A673 (cell line): ENCODE results near the gene LCE1C. TPM values are rescaled to one million over a fixed set of nuclear protein-coding genes. Genes with fewer than 3 reads are reported as not detected.

Source experiments
- BruUV-seq: library from RNA; stranded (reverse); fragments of 400-500 nt; replicated peaks from 2 replicates; lab custom pipeline; 2021; lab: Mats Ljungman, UMichigan
- CTCF ChIA-PET: fragments of 300-600 bp; sonication (Branson Sonifier 250); formaldehyde crosslinking; loops from one replicate; lab custom pipeline; 2022; ENCODE audit warnings: antibody characterized with exemption; lab: Charles Lee
- POLR2A ChIA-PET: fragments of 300-600 bp; sonication (Branson Sonifier 250); formaldehyde crosslinking; loops from one replicate; lab custom pipeline; 2022; ENCODE audit warnings: antibody characterized with exemption; ENCODE audit not compliant: low non-redundant PET; lab: Charles Lee
- DNase-seq: peaks from one replicate; pipeline ENCODE4 v3.0.0-alpha.2; 2015; ENCODE audit warnings: low spot score
- H3K27ac ChIP-seq: fragments of 200-600 bp; sonication (generic); 2 replicates; pipeline ENCODE4 v1.5.1; 2016; ENCODE audit warnings: mixed run types, low read depth, mild to moderate bottlenecking, mixed read lengths, antibody characterized with exemption, low read length; ENCODE audit not compliant: poor library complexity, severe bottlenecking
- H3K27me3 ChIP-seq: fragments of 200-600 bp; sonication (generic); replicated peaks from 2 replicates; pipeline ENCODE4 v1.6.1; 2017; ENCODE audit warnings: mixed run types, low read depth, mild to moderate bottlenecking, mixed read lengths, antibody characterized with exemption, low read length; ENCODE audit not compliant: insufficient read depth, poor library complexity
- H3K36me3 ChIP-seq: fragments of 200-600 bp; sonication (generic); 2 replicates; pipeline ENCODE4 v1.6.1; 2016; ENCODE audit warnings: mixed run types, mild to moderate bottlenecking, mixed read lengths, antibody characterized with exemption, low read length; ENCODE audit not compliant: insufficient read depth, poor library complexity, severe bottlenecking
- H3K4me1 ChIP-seq: fragments of 200-600 bp; sonication (generic); 2 replicates; pipeline ENCODE4 v1.6.1; 2017; ENCODE audit warnings: mixed run types, mild to moderate bottlenecking, mixed read lengths, antibody characterized with exemption, low read length; ENCODE audit not compliant: insufficient read depth, poor library complexity, severe bottlenecking
- H3K4me3 ChIP-seq: fragments of 200-600 bp; sonication (generic); 2 replicates; pipeline ENCODE4 v1.5.1; 2016; ENCODE audit warnings: low read depth, mixed run types, mild to moderate bottlenecking, mixed read lengths, low read length; ENCODE audit not compliant: poor library complexity, severe bottlenecking
- H3K9me3 ChIP-seq: fragments of 200-600 bp; sonication (generic); 2 replicates; pipeline ENCODE4 v1.6.1; 2016; ENCODE audit warnings: mixed run types, low read depth, mild to moderate bottlenecking, mixed read lengths, antibody characterized with exemption, low read length; ENCODE audit not compliant: poor library complexity, severe bottlenecking
- EZH2 ChIP-seq: fragments of 200-600 bp; sonication (generic); IDR thresholded peaks from 2 replicates; pipeline ENCODE4 v1.6.1; 2017; ENCODE audit warnings: borderline replicate concordance, low read depth, mild to moderate bottlenecking, mixed read lengths, antibody characterized with exemption, low read length; ENCODE audit not compliant: poor library complexity, severe bottlenecking
- intact Hi-C: fragments of 100-400 bp; cut with micrococcal nuclease; formaldehyde crosslinking; loops from one replicate; pipeline ENCODE4 v1.10.0; 2022; ENCODE audit not compliant: unreplicated experiment
- total RNA-seq: library from RNA; stranded (reverse); gene quantifications from 2 replicates; pipeline ENCODE4 v1.2.3, GENCODE V29; 2021
- TF ChIP-seq, protein P1 (sequence below): fragments of 300-800, 200-600 bp; sonication (generic); conservative IDR thresholded peaks from 2 replicates; pipeline ENCODE4 v1.5.1; 2017; ENCODE audit warnings: low read depth, mild to moderate bottlenecking, antibody characterized with exemption, low read length, moderate library complexity, mixed read lengths

The LCE1C gene
- total RNA-seq, 1 experiment from 2014 or later, result not detected

DNA sequence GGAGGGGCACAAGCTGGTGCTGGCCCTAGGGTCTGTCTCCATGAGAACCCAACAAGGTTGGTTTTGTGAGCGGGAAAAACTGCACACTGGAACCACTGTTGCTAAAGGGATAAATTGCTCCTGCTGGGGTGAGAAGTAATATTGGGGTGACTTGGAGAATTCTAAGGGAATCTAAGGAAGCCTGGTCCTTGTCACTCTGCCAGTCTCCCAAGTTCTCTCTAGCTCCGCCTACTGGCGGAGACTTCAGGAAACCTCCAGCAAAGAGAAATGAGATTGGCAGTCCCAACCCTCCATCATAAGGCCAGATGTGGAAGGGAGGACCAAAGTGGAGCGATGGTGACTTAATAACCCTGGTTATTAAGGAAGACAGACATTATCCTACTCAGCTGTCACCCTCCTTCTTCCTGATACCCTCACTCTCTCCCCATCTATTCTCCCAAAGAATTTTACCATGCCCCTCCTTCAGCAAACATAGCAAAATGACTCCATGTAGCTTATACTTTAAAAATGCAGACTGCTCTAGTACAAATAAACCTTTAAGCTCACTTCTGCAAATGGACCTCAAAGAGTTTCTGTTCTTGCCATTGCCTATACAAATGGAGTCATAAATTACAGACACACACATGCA, 28.8 kb downstream of the LCE1C start:
- Histone ChIP-seq H3K4me3 (no peak overlapping the region), H3K27ac (no peak overlapping the region), H3K4me1 (no peaks in the 10 kb centered on the region), H3K27me3 (peaks cover 27% of the 10 kb centered on the region), H3K9me3 (no peaks in the 10 kb centered on the region), H3K36me3 (no peaks in the 10 kb centered on the region)
- intact Hi-C loops, result no loop called here
- ChIA-PET POLR2A (no interaction called here), CTCF (no interaction called here)
- DNase-seq, result peak; percentile 42
- no TSS peak for BruUV-seq
- TF ChIP-seq, protein P1, sequence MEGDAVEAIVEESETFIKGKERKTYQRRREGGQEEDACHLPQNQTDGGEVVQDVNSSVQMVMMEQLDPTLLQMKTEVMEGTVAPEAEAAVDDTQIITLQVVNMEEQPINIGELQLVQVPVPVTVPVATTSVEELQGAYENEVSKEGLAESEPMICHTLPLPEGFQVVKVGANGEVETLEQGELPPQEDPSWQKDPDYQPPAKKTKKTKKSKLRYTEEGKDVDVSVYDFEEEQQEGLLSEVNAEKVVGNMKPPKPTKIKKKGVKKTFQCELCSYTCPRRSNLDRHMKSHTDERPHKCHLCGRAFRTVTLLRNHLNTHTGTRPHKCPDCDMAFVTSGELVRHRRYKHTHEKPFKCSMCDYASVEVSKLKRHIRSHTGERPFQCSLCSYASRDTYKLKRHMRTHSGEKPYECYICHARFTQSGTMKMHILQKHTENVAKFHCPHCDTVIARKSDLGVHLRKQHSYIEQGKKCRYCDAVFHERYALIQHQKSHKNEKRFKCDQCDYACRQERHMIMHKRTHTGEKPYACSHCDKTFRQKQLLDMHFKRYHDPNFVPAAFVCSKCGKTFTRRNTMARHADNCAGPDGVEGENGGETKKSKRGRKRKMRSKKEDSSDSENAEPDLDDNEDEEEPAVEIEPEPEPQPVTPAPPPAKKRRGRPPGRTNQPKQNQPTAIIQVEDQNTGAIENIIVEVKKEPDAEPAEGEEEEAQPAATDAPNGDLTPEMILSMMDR, result peak; percentile 60
- no peak for TF ChIP-seq EZH2

DNA sequence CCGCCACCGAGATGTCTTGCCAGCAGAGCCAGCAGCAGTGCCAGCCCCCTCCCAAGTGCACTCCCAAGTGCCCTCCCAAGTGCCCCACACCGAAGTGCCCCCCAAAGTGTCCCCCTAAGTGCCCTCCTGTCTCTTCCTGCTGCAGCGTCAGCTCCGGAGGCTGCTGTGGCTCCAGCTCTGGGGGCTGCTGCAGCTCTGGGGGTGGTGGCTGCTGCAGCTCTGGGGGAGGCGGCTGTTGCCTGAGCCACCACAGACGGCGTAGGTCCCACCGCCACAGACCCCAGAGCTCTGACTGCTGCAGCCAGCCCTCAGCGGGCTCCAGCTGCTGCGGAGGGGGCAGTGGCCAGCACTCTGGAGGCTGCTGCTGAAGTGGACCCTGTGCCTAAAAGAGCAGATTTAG, 30.1 kb downstream of the LCE1C start:
- Histone ChIP-seq H3K4me1 (no peaks in the 10 kb centered on the region), H3K4me3 (no peak overlapping the region), H3K27me3 (peaks cover 20% of the 10 kb centered on the region), H3K9me3 (no peaks in the 10 kb centered on the region), H3K27ac (no peak overlapping the region), H3K36me3 (no peaks in the 10 kb centered on the region)
- DNase-seq, result no peak
- POLR2A ChIA-PET, result no interaction called here
- CTCF ChIA-PET, result no interaction called here
- TF ChIP-seq, protein P1, result no peak
- no peak for TF ChIP-seq EZH2
- no TSS peak for BruUV-seq
- intact Hi-C loops, result no loop called here

DNA sequence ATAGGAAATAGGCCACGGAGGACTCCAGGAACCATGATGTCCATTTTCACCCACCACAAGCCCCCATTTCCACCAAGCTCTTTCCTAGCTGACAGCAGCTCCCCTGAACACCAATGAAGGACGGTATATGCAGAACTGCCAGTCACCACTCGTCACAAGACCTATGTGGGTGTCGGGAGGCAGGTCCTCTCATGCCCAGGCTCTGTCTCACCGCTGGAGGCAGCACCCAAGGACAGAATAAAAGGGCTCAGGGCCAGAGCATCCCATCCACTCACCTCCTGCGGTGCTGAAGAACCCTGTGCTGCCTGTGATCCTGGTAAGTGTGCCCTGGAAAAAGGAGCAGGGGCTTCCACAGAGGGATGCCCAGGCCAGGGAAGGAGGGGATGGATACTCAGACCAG, 31.6 kb downstream of the LCE1C start, which contains the start of gene LCE1F:
Gene LCE1F, plus strand, starts transcription at position 266 of the 400 bp plus-strand sequence. CDS start 1,232 bp downstream, outside the sequence.
- intact Hi-C loops, result no loop called here
- DNase-seq, result no peak
- BruUV-seq, result no TSS peak
- Histone ChIP-seq H3K36me3 (no peaks in the 10 kb centered on the region), H3K27ac (no peak within 1 kb of the TSS), H3K27me3 (peaks cover 10% of the 10 kb centered on the region), H3K4me3 (no peak within 1 kb of the TSS), H3K4me1 (no peaks in the 10 kb centered on the region), H3K9me3 (no peaks in the 10 kb centered on the region)
- ChIA-PET CTCF (no interaction called here), POLR2A (no interaction called here)
- TF ChIP-seq, protein P1, result no peak
- TF ChIP-seq EZH2, result no peak
